GM12874 (cell line): ENCODE results near the gene MAP3K19.

Experiments used
- TF ChIP-seq, protein P1 (sequence below): IDR thresholded peaks from 2 replicates; pipeline ENCODE4 v1.5.1; 2011; ENCODE audit warnings: low read depth, mild to moderate bottlenecking, control low read depth, low read length, moderate library complexity; ENCODE audit not compliant: insufficient read depth

MAP3K19 gene

GRCh38 chr2:135004005-135004746, 43.1 kb downstream of the MAP3K19 start:
- TF ChIP-seq, protein P1, sequence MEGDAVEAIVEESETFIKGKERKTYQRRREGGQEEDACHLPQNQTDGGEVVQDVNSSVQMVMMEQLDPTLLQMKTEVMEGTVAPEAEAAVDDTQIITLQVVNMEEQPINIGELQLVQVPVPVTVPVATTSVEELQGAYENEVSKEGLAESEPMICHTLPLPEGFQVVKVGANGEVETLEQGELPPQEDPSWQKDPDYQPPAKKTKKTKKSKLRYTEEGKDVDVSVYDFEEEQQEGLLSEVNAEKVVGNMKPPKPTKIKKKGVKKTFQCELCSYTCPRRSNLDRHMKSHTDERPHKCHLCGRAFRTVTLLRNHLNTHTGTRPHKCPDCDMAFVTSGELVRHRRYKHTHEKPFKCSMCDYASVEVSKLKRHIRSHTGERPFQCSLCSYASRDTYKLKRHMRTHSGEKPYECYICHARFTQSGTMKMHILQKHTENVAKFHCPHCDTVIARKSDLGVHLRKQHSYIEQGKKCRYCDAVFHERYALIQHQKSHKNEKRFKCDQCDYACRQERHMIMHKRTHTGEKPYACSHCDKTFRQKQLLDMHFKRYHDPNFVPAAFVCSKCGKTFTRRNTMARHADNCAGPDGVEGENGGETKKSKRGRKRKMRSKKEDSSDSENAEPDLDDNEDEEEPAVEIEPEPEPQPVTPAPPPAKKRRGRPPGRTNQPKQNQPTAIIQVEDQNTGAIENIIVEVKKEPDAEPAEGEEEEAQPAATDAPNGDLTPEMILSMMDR: peak; percentile 84

GRCh38 chr2:135002836-135003235, 44.4 kb downstream of the MAP3K19 start:
- TF ChIP-seq, protein P1: no peak

DNA sequence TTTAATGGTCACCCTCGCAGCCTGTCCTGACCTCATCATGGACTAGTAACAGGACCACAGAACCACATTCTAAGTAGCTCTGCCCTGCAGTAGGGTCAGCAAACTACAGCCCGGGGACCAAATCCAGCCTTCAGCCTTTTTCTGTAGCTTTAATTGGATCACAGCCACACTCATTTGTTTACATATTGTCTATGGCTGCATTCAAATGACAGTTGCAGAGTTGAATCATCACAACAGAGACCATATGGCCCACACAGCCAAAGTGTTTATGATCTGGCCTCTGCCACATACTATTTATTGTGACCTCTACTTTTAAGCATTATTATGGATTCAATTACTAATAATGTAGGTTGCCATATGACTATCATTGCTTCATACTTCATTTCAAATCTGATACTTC, 47.7 kb downstream of the MAP3K19 start:
- TF ChIP-seq, protein P1: no peak

DNA sequence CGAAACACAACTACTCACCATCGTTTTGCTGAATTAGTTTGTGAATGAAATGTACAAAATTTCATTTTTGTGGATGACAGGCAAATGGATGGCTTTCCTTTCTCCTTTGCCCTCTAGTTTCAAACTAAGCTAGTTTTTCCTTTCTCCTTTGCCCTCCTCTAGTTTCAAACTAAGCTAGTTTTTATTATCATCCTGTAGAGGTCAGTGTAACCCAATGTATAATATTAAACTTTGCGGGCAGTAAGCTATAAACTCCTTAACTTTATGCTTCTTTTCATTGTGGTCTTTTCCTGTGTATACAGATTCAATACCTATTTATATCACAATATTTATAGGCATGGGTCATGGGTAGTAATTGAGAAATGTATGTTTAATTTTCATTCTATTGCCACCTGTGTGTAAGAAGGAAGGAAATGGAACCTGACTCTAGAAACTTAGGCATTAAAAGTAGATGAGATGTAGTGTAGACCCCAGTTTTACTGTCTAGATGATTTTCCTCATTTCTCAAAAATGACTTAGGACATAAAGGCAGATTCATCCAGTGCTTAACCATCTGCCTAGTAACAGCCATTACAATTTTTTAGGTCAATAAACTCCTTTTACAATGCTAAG, 58.1 kb downstream of the MAP3K19 start:
- TF ChIP-seq, protein P1: no peak

- TF ChIP-seq, protein P1: no peak
Measured at GRCh38 chr2:134985061-134985460, 62.2 kb downstream of the MAP3K19 start.

DNA sequence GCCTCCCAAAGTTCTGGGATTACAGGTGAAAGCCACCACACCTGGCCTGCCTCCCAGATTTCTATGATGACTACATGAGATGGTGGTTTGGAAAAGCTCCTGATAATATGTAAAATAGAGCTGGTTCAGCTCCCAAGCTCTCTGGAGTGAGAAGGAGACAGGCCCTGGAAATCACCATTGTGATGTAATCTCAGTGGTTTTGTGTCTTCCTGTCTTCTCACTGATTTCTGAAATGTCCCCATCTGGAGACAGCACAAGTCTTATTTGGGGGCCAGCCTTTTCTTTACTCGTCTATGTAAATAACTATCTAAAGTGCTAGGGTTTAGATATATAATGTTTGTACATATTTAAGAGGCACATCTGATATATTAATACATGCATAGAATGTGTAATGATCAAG, 64.6 kb downstream of the MAP3K19 start:
- TF ChIP-seq, protein P1: no peak

DNA sequence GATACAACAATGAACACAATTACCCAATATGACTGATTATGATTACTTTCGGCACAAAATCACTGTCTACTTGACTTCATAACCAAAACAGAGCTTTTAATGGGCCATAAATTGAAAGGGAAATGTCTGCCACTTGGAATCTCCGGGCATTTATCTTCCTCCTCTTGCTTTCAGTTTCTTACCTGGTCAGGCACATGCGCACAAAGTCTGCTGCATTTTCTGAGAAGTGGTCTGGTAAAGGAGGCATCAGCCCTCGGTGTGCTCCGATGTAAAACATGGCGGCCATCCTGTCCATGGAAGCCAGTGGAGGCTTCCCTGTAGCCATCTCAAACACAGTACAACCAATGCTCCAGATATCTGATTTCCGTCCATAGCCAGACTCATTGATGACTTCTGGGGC, 66.6 kb downstream of the MAP3K19 start:
- TF ChIP-seq, protein P1: no peak
